Fibroblast of lung (primary cell): ENCODE results near the gene IRF2BPL. TPM values are rescaled to one million over a fixed set of nuclear protein-coding genes. Genes with fewer than 3 reads are reported as not detected.

Source experiments
- DNase-seq, 2 donors: peaks; one replicate each; pipeline versions ENCODE4 v3.0.0 to v3.0.0-alpha.2; 2010; ENCODE audit warnings: low read depth in 2 of 2
- H2AFZ ChIP-seq: 2 replicates; pipeline ENCODE4 v1.5.1; 2012; ENCODE audit warnings: low read length, control low read depth, inconsistent platforms
- H3K27ac ChIP-seq: 2 replicates; pipeline ENCODE4 v1.5.1; 2011; ENCODE audit warnings: low read length, control low read depth; ENCODE audit not compliant: insufficient read depth
- H3K27me3 ChIP-seq: 2 replicates; pipeline ENCODE4 v1.5.1; 2011; ENCODE audit warnings: mild to moderate bottlenecking, low read length; ENCODE audit not compliant: control insufficient read depth, insufficient read depth
- H3K36me3 ChIP-seq: 2 replicates; pipeline ENCODE4 v1.5.1; 2011; ENCODE audit warnings: low read length; ENCODE audit not compliant: control insufficient read depth, insufficient read depth
- H3K4me1 ChIP-seq: 2 replicates; pipeline ENCODE4 v1.5.1; 2011; ENCODE audit warnings: low read length; ENCODE audit not compliant: control insufficient read depth, insufficient read depth; ENCODE audit errors: extremely low read depth
- H3K4me2 ChIP-seq: 2 replicates; pipeline ENCODE4 v1.5.1; 2011; ENCODE audit warnings: low read length, control low read depth; ENCODE audit not compliant: insufficient read depth; ENCODE audit errors: extremely low read depth
- H3K4me3 ChIP-seq, 4 experiments: fragments of 200-600 bp in 1 of 4; sonication (generic) in 1 of 4; replicated peaks in 1 of 4; 2 replicates each; pipeline ENCODE4 v1.5.1; 2011 to 2016; ENCODE audit warnings: low read length in 4 of 4, low read depth in 3 of 4, mild to moderate bottlenecking in 3 of 4, control low read depth in 2 of 4, inconsistent platforms in 1 of 4, mixed read lengths in 1 of 4; ENCODE audit not compliant: insufficient read depth in 1 of 4; ENCODE audit errors: control extremely low read depth in 1 of 4
- H3K79me2 ChIP-seq: 2 replicates; pipeline ENCODE4 v1.5.1; 2012; ENCODE audit warnings: mild to moderate bottlenecking, low read length, inconsistent platforms; ENCODE audit not compliant: control insufficient read depth, insufficient read depth
- H3K9ac ChIP-seq: 2 replicates; pipeline ENCODE4 v1.5.1; 2011; ENCODE audit warnings: mild to moderate bottlenecking, low read length, control low read depth; ENCODE audit not compliant: insufficient read depth
- H3K9me3 ChIP-seq: 2 replicates; pipeline ENCODE4 v1.5.1; 2012; ENCODE audit warnings: low read depth, low read length; ENCODE audit not compliant: control insufficient read depth, insufficient read depth
- H4K20me1 ChIP-seq: 2 replicates; pipeline ENCODE4 v1.5.1; 2011; ENCODE audit warnings: low read length; ENCODE audit not compliant: control insufficient read depth, insufficient read depth; ENCODE audit errors: extremely low read depth
- EZH2 ChIP-seq: IDR thresholded peaks from 2 replicates; pipeline ENCODE4 v1.5.1; 2012; ENCODE audit warnings: low read length, control low read depth, mild to moderate bottlenecking; ENCODE audit errors: missing control alignments
- polyA plus RNA-seq, 2 donors: library from polyadenylated mRNA; depleted of rRNA in 1 of 2; stranded (reverse) in 1 of 2; unstranded in 1 of 2; fragments of >200 nt; gene quantifications; 2 replicates each; pipeline ENCODE4 v1.2.1, GENCODE V29; 2011 to 2012; ENCODE audit warnings: missing spikeins in 1 of 2
- total RNA-seq: library from RNA; depleted of rRNA; stranded (reverse); fragments of >200 nt; gene quantifications from 2 replicates; pipeline ENCODE4 v1.2.1, GENCODE V29; 2014
- TF ChIP-seq, protein P1 (sequence below), 2 donors: IDR thresholded peaks in 1 of 2; conservative IDR thresholded peaks in 1 of 2; 1 replicate in 1 of 2; 2 replicates in 1 of 2; pipeline ENCODE4 v1.5.1; 2011 to 2012; ENCODE audit warnings: low read length in 2 of 2, control low read depth in 1 of 2, inconsistent platforms in 1 of 2, low read depth in 1 of 2, mild to moderate bottlenecking in 1 of 2

Gene IRF2BPL
- total and polyA plus RNA-seq, 2 donors (not counting 1 experiment from before 2014, with no cell fraction given), result 9.8 to 45.9 TPM

- peak; percentile 80 to 97 for DNase-seq
- Histone ChIP-seq H2AFZ (no peak overlapping the region), H4K20me1 (no peaks in the 10 kb centered on the region), H3K27ac (peak overlapping the region; percentile 92), H3K9me3 (no peaks in the 10 kb centered on the region), H3K9ac (peak overlapping the region; percentile 77), H3K4me1 (peaks cover 37% of the 10 kb centered on the region), H3K27me3 (no peaks in the 10 kb centered on the region), H3K79me2 (no peaks in the 10 kb centered on the region), H3K4me2 (peak overlapping the region; percentile 70), H3K36me3 (no peaks in the 10 kb centered on the region), H3K4me3 (peak overlapping the region; percentile 35 to 74 (median 52))
- TF ChIP-seq, protein P1, sequence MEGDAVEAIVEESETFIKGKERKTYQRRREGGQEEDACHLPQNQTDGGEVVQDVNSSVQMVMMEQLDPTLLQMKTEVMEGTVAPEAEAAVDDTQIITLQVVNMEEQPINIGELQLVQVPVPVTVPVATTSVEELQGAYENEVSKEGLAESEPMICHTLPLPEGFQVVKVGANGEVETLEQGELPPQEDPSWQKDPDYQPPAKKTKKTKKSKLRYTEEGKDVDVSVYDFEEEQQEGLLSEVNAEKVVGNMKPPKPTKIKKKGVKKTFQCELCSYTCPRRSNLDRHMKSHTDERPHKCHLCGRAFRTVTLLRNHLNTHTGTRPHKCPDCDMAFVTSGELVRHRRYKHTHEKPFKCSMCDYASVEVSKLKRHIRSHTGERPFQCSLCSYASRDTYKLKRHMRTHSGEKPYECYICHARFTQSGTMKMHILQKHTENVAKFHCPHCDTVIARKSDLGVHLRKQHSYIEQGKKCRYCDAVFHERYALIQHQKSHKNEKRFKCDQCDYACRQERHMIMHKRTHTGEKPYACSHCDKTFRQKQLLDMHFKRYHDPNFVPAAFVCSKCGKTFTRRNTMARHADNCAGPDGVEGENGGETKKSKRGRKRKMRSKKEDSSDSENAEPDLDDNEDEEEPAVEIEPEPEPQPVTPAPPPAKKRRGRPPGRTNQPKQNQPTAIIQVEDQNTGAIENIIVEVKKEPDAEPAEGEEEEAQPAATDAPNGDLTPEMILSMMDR (conservative IDR thresholded peaks at IDR 0.05 in 1 of 2, IDR thresholded peaks at IDR 0.05 in 1 of 2; ENCODE audit: low read depth in 1 of 2, low read length in 2 of 2), result no peak
- no peak for TF ChIP-seq EZH2
These were observed 5.4 kb upstream of the IRF2BPL start for GRCh38 chr14:77033622-77034589.

- Histone ChIP-seq H3K27ac (peak overlapping the region; percentile 92), H2AFZ (no peak overlapping the region), H3K9me3 (no peaks in the 10 kb centered on the region), H4K20me1 (no peaks in the 10 kb centered on the region), H3K27me3 (no peaks in the 10 kb centered on the region), H3K4me2 (peak overlapping the region; percentile 89), H3K79me2 (peaks cover 2% of the 10 kb centered on the region), H3K4me3 (peak overlapping the region; percentile 35 to 74 (median 52)), H3K36me3 (no peaks in the 10 kb centered on the region), H3K9ac (peak overlapping the region; percentile 77), H3K4me1 (peaks cover 36% of the 10 kb centered on the region)
- peak; percentile 99 to 100 for DNase-seq
- no peak for TF ChIP-seq EZH2
- TF ChIP-seq, protein P1 (conservative IDR thresholded peaks at IDR 0.05 in 1 of 2, IDR thresholded peaks at IDR 0.05 in 1 of 2; ENCODE audit: low read depth in 1 of 2, low read length in 2 of 2), result peak; percentile 6 to 31
These were observed 4.5 kb upstream of the IRF2BPL start for GRCh38 chr14:77032844-77033621.

- peaks cover 6% of the 10 kb centered on the region for H3K79me2 ChIP-seq
- H3K9ac ChIP-seq, result peak overlapping the region; percentile 77
- H3K4me1 ChIP-seq, result peaks cover 31% of the 10 kb centered on the region
- no peak for TF ChIP-seq EZH2
- TF ChIP-seq, protein P1 (conservative IDR thresholded peaks at IDR 0.05 in 1 of 2, IDR thresholded peaks at IDR 0.05 in 1 of 2; ENCODE audit: low read depth in 1 of 2, low read length in 2 of 2), result no peak
- peak overlapping the region; percentile 89 for H3K4me2 ChIP-seq
- H3K9me3 ChIP-seq, result no peaks in the 10 kb centered on the region
- H2AFZ ChIP-seq, result no peak overlapping the region
- peak overlapping the region; percentile 18 to 74 (median 26) for H3K4me3 ChIP-seq
- H4K20me1 ChIP-seq, result no peaks in the 10 kb centered on the region
- peak overlapping the region; percentile 92 for H3K27ac ChIP-seq
- no peaks in the 10 kb centered on the region for H3K36me3 ChIP-seq
- DNase-seq, result no peak
- H3K27me3 ChIP-seq, result no peaks in the 10 kb centered on the region
These were observed 4.0 kb upstream of the IRF2BPL start for GRCh38 chr14:77032491-77032843.
